ENCODE data around the gene NR5A1. TPM values are rescaled to one million over a fixed set of nuclear protein-coding genes. Genes with fewer than 3 reads are reported as not detected.

The NR5A1 gene
- total and polyA plus RNA-seq, 10 of the 15 experiments (the other 5 are each of a cell fraction or from before 2014, with no cell fraction given) = 0.06 to 0.24 (median 0.08) TPM; not detected in 5

DNA sequence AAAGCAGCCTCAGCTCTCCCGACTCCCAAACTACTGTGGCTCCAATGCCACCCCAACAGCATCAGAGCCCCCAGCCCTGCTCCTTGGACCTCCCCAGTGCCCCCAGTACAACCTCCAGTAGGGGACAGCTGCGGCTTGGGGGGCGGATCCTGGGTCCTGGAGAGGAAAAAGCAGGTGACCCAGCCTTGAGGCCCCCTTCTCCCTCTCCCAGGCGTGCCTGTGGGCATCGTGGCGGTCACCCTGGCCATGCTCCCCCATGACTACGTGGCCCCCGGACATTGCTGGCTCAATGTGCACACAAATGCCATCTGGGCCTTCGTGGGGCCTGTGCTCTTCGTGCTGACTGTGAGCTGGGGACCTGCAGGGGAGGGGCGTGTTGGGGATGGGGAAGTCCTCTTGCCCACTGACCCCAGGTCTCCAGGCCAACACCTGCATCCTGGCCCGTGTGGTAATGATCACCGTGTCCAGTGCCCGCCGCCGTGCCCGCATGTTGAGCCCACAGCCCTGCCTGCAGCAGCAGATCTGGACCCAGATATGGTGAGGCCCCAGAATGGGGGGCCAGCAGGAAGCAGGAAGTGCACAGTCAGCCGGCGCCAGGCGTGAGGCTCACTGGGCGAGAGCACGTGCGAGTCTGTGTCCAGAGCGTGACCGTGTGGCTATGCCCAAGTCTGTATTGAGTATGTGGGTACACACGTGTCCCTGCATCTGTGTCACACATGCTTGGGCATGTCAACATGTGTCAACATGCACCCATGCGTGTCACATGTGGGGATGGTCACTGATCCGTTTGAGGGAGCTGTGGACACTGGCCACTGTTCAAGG lies 38.0 kb downstream of the NR5A1 start:
- Histone ChIP-seq H4K20me1 (ENCODE audit: control insufficient read depth, insufficient read depth) (no peaks in the 10 kb centered on the region), H3K36me3 (ENCODE audit: control insufficient read depth in 2 of 2, insufficient read depth in 2 of 2, low read length in 1 of 2) (no peaks in the 10 kb centered on the region), H2AFZ (ENCODE audit: control insufficient read depth, low read depth, low read length) (no peak overlapping the region), H3K27ac (ENCODE audit: control insufficient read depth, insufficient read depth) (no peak overlapping the region), H3K4me2 (ENCODE audit: control insufficient read depth, insufficient read depth) (no peak overlapping the region), H3K27me3 (replicated peaks in 1 of 2; ENCODE audit: control insufficient read depth in 2 of 2, insufficient read depth in 2 of 2, low read length in 1 of 2) (no peaks in the 10 kb centered on the region; a peak in 1 of 4 replicates), H3K9me3 (replicated peaks; ENCODE audit: control insufficient read depth, insufficient read depth, low read length) (no peaks in the 10 kb centered on the region), H3K4me3 (no peak overlapping the region), H3K9ac (ENCODE audit: control insufficient read depth, insufficient read depth, low read length) (no peak overlapping the region), H3K4me1 (ENCODE audit: control insufficient read depth, insufficient read depth, low read length) (no peaks in the 10 kb centered on the region), H3K79me2 (ENCODE audit: control insufficient read depth, insufficient read depth, low read length) (no peaks in the 10 kb centered on the region)
- DNase-seq (ENCODE audit: low read depth, low spot score) = no peak
- ATAC-seq = no peak; the same call in 2 of the 3 replicates
- intact Hi-C loops (cut with micrococcal nuclease; ENCODE audit: unreplicated experiment) (no loop called here), in situ Hi-C loops (cut with MboI) (no loop called here)
- ChIA-PET SMC1A (ENCODE audit: uncharacterized antibody, unreplicated experiment) (no interaction called here), POLR2A (no interaction called here), RAD21 (ENCODE audit: unreplicated experiment) (no interaction called here), CTCF (no interaction called here)
- no TSS peak for BruUV-seq (replicated peaks)
- FAIRE-seq = no peak
- WGBS (ENCODE audit: insufficient coverage, insufficient replicate concordance, low lambda C conversion rate, missing lambda C conversion rate) = 34% methylated on average over 27 of the region's 28 CpGs
- no peak for TF ChIP-seq CHD1 (IDR thresholded peaks at IDR 0.05; ENCODE audit: low read depth, low read length)
- peak in 1 of 2 experiments; percentile 55; a peak in 2 of 4 replicates for TF ChIP-seq BHLHE40 (IDR thresholded peaks at IDR 0.05; ENCODE audit: borderline replicate concordance in 1 of 2, low read depth in 2 of 2, low read length in 1 of 2)
- TF ChIP-seq EGR1 (IDR thresholded peaks at IDR 0.05; ENCODE audit: borderline replicate concordance in 1 of 2, low read depth in 2 of 2, low read length in 2 of 2) = no peak

DNA sequence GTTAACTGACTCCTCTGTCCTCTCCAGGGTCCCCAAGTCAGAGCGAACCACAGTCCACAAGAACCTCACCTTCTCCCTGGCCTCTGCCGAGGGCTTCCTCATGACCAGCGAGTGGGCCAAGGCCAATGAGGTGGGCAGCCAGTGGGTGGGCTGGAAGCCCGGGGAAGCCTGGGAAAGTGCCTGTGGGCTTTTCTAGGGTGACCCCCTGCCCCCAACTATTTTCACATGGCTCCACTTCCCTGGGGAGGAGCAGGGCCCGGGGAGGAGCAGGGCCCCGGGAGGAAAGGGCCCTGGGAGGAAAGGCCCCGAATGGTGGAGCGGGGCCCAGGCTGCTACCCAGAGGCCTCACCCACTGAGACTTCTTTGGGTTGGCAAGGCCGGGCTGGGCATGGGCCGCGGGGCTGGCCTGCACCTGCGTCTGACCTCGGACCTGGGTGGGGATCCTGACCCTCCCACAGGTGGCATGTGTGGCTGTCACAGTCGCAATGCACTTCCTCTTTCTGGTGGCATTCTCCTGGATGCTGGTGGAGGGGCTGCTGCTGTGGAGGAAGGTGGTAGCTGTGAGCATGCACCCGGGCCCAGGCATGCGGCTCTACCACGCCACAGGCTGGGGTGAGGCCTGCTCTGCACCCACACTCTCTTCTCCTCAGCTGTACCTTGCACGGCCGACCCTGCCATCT lies 39.0 kb downstream of the NR5A1 start:
- ChIA-PET POLR2A (no interaction called here), RAD21 (ENCODE audit: unreplicated experiment) (no interaction called here), CTCF (no interaction called here), SMC1A (ENCODE audit: uncharacterized antibody, unreplicated experiment) (no interaction called here)
- H3K4me3 ChIP-seq = no peak overlapping the region
- intact Hi-C loops (cut with micrococcal nuclease; ENCODE audit: unreplicated experiment) = no loop called here
- no peaks in the 10 kb centered on the region for H3K79me2 ChIP-seq (ENCODE audit: control insufficient read depth, insufficient read depth, low read length)
- no peak overlapping the region for H3K27ac ChIP-seq (ENCODE audit: control insufficient read depth, insufficient read depth)
- H3K4me2 ChIP-seq (ENCODE audit: control insufficient read depth, insufficient read depth) = no peak overlapping the region
- no peaks in the 10 kb centered on the region; a peak in 1 of 4 replicates for H3K27me3 ChIP-seq (replicated peaks in 1 of 2; ENCODE audit: control insufficient read depth in 2 of 2, insufficient read depth in 2 of 2, low read length in 1 of 2)
- H4K20me1 ChIP-seq (ENCODE audit: control insufficient read depth, insufficient read depth) = no peaks in the 10 kb centered on the region
- no peak for DNase-seq (ENCODE audit: low read depth, low spot score)
- no peak overlapping the region for H2AFZ ChIP-seq (ENCODE audit: control insufficient read depth, low read depth, low read length)
- FAIRE-seq = no peak
- peak; percentile 37 for ATAC-seq
- H3K36me3 ChIP-seq (ENCODE audit: control insufficient read depth in 2 of 2, insufficient read depth in 2 of 2, low read length in 1 of 2) = no peaks in the 10 kb centered on the region
- WGBS (ENCODE audit: insufficient coverage, insufficient replicate concordance, low lambda C conversion rate, missing lambda C conversion rate) = 37% methylated on average over 19 of the region's 19 CpGs
- no TSS peak for BruUV-seq (replicated peaks)
- no peak overlapping the region for H3K9ac ChIP-seq (ENCODE audit: control insufficient read depth, insufficient read depth, low read length)
- in situ Hi-C loops (cut with MboI) = no loop called here
- H3K4me1 ChIP-seq (ENCODE audit: control insufficient read depth, insufficient read depth, low read length) = no peaks in the 10 kb centered on the region
- H3K9me3 ChIP-seq (replicated peaks; ENCODE audit: control insufficient read depth, insufficient read depth, low read length) = no peaks in the 10 kb centered on the region
- TF ChIP-seq, protein P1, sequence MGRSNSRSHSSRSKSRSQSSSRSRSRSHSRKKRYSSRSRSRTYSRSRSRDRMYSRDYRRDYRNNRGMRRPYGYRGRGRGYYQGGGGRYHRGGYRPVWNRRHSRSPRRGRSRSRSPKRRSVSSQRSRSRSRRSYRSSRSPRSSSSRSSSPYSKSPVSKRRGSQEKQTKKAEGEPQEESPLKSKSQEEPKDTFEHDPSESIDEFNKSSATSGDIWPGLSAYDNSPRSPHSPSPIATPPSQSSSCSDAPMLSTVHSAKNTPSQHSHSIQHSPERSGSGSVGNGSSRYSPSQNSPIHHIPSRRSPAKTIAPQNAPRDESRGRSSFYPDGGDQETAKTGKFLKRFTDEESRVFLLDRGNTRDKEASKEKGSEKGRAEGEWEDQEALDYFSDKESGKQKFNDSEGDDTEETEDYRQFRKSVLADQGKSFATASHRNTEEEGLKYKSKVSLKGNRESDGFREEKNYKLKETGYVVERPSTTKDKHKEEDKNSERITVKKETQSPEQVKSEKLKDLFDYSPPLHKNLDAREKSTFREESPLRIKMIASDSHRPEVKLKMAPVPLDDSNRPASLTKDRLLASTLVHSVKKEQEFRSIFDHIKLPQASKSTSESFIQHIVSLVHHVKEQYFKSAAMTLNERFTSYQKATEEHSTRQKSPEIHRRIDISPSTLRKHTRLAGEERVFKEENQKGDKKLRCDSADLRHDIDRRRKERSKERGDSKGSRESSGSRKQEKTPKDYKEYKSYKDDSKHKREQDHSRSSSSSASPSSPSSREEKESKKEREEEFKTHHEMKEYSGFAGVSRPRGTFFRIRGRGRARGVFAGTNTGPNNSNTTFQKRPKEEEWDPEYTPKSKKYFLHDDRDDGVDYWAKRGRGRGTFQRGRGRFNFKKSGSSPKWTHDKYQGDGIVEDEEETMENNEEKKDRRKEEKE (IDR thresholded peaks at IDR 0.05) = no peak
- TF ChIP-seq, protein P2, sequence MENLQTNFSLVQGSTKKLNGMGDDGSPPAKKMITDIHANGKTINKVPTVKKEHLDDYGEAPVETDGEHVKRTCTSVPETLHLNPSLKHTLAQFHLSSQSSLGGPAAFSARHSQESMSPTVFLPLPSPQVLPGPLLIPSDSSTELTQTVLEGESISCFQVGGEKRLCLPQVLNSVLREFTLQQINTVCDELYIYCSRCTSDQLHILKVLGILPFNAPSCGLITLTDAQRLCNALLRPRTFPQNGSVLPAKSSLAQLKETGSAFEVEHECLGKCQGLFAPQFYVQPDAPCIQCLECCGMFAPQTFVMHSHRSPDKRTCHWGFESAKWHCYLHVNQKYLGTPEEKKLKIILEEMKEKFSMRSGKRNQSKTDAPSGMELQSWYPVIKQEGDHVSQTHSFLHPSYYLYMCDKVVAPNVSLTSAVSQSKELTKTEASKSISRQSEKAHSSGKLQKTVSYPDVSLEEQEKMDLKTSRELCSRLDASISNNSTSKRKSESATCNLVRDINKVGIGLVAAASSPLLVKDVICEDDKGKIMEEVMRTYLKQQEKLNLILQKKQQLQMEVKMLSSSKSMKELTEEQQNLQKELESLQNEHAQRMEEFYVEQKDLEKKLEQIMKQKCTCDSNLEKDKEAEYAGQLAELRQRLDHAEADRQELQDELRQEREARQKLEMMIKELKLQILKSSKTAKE (IDR thresholded peaks at IDR 0.05; ENCODE audit: low read depth, poor library complexity, severe bottlenecking) = no peak
- TF ChIP-seq CHD2 (IDR thresholded peaks at IDR 0.05; ENCODE audit: borderline replicate concordance, low read depth, low read length) (no peak), ZNF217 (IDR thresholded peaks at IDR 0.05) (no peak)
- TF ChIP-seq, protein P3, sequence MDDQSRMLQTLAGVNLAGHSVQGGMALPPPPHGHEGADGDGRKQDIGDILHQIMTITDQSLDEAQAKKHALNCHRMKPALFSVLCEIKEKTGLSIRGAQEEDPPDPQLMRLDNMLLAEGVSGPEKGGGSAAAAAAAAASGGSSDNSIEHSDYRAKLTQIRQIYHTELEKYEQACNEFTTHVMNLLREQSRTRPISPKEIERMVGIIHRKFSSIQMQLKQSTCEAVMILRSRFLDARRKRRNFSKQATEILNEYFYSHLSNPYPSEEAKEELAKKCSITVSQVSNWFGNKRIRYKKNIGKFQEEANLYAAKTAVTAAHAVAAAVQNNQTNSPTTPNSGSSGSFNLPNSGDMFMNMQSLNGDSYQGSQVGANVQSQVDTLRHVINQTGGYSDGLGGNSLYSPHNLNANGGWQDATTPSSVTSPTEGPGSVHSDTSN (IDR thresholded peaks at IDR 0.05; ENCODE audit: insufficient replicate concordance, low read depth, low read length) = no peak
